Central memory CD8-positive, alpha-beta T cell (primary cell): ENCODE data around the gene KICS2.
"Not testable (repeated sequence)": the region's sequence is repeated elsewhere in the genome, so short reads cannot be mapped to it uniquely, and the experiment has no call there.

Experiments used
- ATAC-seq: fragments of 150-1000 bp; cut with Tn5 transposase; replicated peaks from 2 replicates; pipeline ENCODE4 v1.10.0; 2022; ENCODE audit warnings: mild to moderate bottlenecking, moderate FRiP score, moderate number of reproducible peaks; ENCODE audit not compliant: poor library complexity, severe bottlenecking; ENCODE audit errors: extremely low read depth
- DNase-seq, 2 donors: peaks; one replicate each; pipeline ENCODE4 v3.0.0; 2021; ENCODE audit warnings: low spot score in 2 of 2
- H3K27ac Mint-ChIP-seq: one replicate; pipeline ENCODE4 v1.8.0; 2022; ENCODE audit warnings: low read depth, mild to moderate bottlenecking, moderate library complexity, mixed read lengths
- H3K27me3 Mint-ChIP-seq: one replicate; pipeline ENCODE4 v1.8.0; 2022; ENCODE audit warnings: mixed read lengths
- H3K36me3 Mint-ChIP-seq: one replicate; pipeline ENCODE4 v1.8.0; 2022; ENCODE audit warnings: mild to moderate bottlenecking, moderate library complexity, mixed read lengths; ENCODE audit not compliant: insufficient read depth
- H3K4me1 Mint-ChIP-seq: one replicate; pipeline ENCODE4 v1.8.0; 2022; ENCODE audit warnings: mixed read lengths
- H3K4me3 Mint-ChIP-seq: one replicate; pipeline ENCODE4 v1.8.0; 2022; ENCODE audit warnings: mild to moderate bottlenecking, moderate library complexity, mixed read lengths
- H3K9me3 Mint-ChIP-seq: one replicate; pipeline ENCODE4 v1.8.0; 2022; ENCODE audit warnings: mixed read lengths

KICS2 gene

GRCh38 chr12:64237382-64237781 lies 15.3 kb upstream of the KICS2 start:
- Mint-ChIP-seq H3K36me3 (no peaks in the 10 kb centered on the region), H3K27ac (no peak overlapping the region), H3K4me1 (no peaks in the 10 kb centered on the region), H3K4me3 (no peak overlapping the region), H3K27me3 (peaks cover 27% of the 10 kb centered on the region), H3K9me3 (no peaks in the 10 kb centered on the region)
- ATAC-seq = no peak
- no peak for DNase-seq

DNA sequence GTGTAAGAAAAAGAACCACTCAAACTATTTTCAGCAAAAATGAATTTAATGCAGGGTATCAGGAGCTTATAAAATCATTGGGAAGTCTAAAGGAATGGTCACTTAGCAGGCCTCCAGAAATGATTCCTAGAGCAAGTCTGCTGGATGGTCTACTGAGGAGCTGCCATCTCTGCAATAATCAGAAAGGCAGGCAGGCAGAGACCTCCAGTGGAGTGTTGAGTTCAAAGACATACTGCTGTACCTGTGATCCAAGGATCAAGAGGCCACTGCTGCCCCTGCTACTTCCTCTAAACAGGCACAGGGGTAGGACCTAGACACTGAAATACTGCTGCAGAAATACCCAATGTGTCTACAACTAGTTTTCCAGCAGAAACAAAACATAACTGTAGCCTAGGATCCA lies 14.5 kb upstream of the KICS2 start:
- Mint-ChIP-seq H3K27ac (no peak overlapping the region), H3K9me3 (no peaks in the 10 kb centered on the region)

DNA sequence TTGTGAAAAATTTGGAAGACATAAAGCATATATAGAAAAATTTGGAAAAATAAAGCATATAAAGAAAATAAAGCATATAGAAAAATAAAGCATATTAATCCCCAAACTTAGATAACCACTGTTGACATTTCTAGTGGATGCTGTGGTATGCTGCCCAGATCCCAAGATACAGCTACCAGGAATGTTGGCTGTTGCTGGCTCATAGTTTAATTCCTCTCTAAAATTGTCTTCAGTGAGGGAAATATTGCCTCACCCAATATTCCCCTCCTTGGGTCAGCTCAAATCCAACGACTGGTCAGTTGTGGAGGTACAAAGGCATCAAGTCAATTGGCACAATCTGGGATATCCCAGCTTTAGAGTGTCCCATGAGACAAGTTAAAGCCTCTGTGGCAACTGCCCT lies 10.1 kb upstream of the KICS2 start:
- no peak for ATAC-seq
- peaks cover 58% of the 10 kb centered on the region for H3K27me3 Mint-ChIP-seq

More for the DNA sequence above, 14.5 kb upstream of the KICS2 start:
- H3K4me3 Mint-ChIP-seq = no peak overlapping the region
- H3K36me3 Mint-ChIP-seq = no peaks in the 10 kb centered on the region
- DNase-seq (no peak), ATAC-seq (no peak)
- H3K4me1 Mint-ChIP-seq = no peaks in the 10 kb centered on the region
- peaks cover 29% of the 10 kb centered on the region for H3K27me3 Mint-ChIP-seq

GRCh38 chr12:64229796-64230195 lies 7.7 kb upstream of the KICS2 start:
- no peak for DNase-seq
- ATAC-seq = no peak
- H3K27me3 Mint-ChIP-seq = peaks cover 61% of the 10 kb centered on the region
- no peaks in the 10 kb centered on the region for H3K4me1 Mint-ChIP-seq
- peaks cover 3% of the 10 kb centered on the region for H3K36me3 Mint-ChIP-seq
- no peaks in the 10 kb centered on the region for H3K9me3 Mint-ChIP-seq
- H3K4me3 Mint-ChIP-seq = no peak overlapping the region
- no peak overlapping the region for H3K27ac Mint-ChIP-seq

More for the DNA sequence above, 10.1 kb upstream of the KICS2 start:
- DNase-seq = no peak
- no peaks in the 10 kb centered on the region for H3K4me1 Mint-ChIP-seq
- no peak overlapping the region for H3K27ac Mint-ChIP-seq
- H3K36me3 Mint-ChIP-seq = no peaks in the 10 kb centered on the region
- H3K9me3 Mint-ChIP-seq = no peaks in the 10 kb centered on the region
- H3K4me3 Mint-ChIP-seq = no peak overlapping the region

- H3K27me3 Mint-ChIP-seq = peaks cover 55% of the 10 kb centered on the region
- ATAC-seq = no peak
- no peaks in the 10 kb centered on the region for H3K9me3 Mint-ChIP-seq
- peaks cover 3% of the 10 kb centered on the region for H3K36me3 Mint-ChIP-seq
- no peak for DNase-seq
- H3K4me3 Mint-ChIP-seq = no peak overlapping the region
- no peak overlapping the region for H3K27ac Mint-ChIP-seq
- H3K4me1 Mint-ChIP-seq = no peaks in the 10 kb centered on the region
Observed at GRCh38 chr12:64229240-64229639, 7.1 kb upstream of the KICS2 start.

DNA sequence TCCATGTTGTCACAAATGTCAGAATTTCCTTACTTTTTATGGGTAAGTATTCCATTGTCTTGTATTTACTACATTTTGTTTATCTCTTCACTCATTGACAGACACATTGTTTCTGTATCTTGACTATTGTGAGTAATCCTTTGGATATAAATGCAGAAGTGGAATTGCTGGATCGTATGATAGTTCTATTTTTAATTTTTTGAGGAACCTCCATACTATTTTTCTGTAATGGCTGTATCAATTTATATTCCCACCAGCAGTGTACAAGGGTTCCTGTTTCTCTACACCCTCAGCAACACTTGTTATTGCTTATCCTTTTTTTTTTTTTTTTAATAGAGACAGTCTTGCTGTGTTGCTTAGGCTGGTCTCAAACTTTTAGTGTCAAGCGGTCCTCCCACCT lies 3.5 kb upstream of the KICS2 start:
- Mint-ChIP-seq H3K4me3 (no peak overlapping the region), H3K9me3 (no peaks in the 10 kb centered on the region), H3K4me1 (peaks cover 25% of the 10 kb centered on the region), H3K27ac (no peak overlapping the region), H3K36me3 (peaks cover 20% of the 10 kb centered on the region), H3K27me3 (peaks cover 44% of the 10 kb centered on the region)
- DNase-seq (no peak), ATAC-seq (no peak)

DNA sequence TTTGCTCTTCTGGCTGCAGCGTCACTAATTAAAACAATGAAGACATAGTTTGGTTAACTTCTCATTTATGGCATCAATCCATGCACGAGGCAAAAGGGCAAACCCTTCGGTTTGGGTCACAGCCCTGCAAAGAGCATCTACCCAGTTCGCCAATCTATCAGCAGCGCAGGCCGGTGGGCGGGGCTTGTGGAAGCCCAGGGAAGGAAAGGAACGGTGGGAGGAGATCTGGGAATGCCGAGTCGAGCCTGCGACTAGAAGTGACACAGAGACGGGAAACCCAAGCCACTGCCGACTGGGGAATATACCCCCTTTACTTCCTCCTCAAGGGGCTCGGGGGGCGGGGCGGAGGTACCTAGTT lies 466 bp downstream of the KICS2 start:
- Mint-ChIP-seq H3K27ac (peak overlapping the region; percentile 95), H3K9me3 (no peaks in the 10 kb centered on the region), H3K4me3 (peak overlapping the region; percentile 88), H3K27me3 (peaks cover 17% of the 10 kb centered on the region), H3K36me3 (peaks cover 20% of the 10 kb centered on the region), H3K4me1 (peaks cover 39% of the 10 kb centered on the region)
- ATAC-seq (peak; percentile 20), DNase-seq (peak in 1 of 2 donors; percentile 21)

DNA sequence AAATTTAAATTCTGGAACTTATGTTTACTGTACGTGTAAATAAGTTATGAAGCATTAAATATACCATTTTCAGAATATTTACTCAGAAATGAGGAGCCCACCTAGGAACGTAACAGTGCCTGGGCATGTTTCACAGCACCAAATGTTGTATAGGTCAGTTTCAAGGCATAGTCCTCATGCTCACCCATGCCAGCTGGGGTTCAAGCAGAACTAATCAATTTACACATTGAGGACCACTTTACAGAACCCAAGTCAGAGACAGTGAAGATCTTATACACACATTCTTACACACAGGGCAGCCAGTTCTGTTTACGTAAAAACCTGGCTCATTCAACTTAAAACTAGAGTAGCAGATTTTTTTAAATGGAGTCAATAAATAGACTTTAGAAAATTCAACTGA lies 2.0 kb downstream of the KICS2 start:
- Mint-ChIP-seq H3K27ac (no peak overlapping the region), H3K4me3 (no peak overlapping the region)
- no peak for ATAC-seq

DNA sequence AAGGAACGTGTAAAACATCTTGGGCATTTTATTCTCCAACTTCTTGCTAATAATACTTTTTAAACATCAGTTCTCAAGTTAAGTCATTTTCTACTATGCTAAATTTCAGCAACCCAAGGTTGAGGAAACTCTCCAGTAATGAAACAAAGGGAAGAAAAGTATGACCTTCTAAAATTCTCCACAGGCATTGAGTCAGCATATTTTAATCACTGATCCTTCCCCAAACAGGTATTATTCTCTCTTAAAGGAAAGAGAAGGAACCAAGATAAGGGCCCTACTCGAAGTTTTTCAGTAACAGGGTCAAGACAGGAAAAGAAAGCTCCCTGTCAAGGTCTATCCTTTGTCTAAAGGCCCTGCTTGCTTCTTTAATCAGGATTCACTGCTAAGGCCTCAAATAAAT lies 3.0 kb downstream of the KICS2 start:
- no peaks in the 10 kb centered on the region for H3K27me3 Mint-ChIP-seq
- H3K27ac Mint-ChIP-seq = peak overlapping the region; percentile 82
- no peak overlapping the region for H3K4me3 Mint-ChIP-seq
- no peaks in the 10 kb centered on the region for H3K9me3 Mint-ChIP-seq
- H3K36me3 Mint-ChIP-seq = peaks cover 20% of the 10 kb centered on the region
- no peak for ATAC-seq
- no peak for DNase-seq
- peaks cover 39% of the 10 kb centered on the region for H3K4me1 Mint-ChIP-seq

More for the DNA sequence above, 2.0 kb downstream of the KICS2 start:
- H3K9me3 Mint-ChIP-seq = no peaks in the 10 kb centered on the region
- peaks cover under 1% of the 10 kb centered on the region for H3K27me3 Mint-ChIP-seq
- peaks cover 39% of the 10 kb centered on the region for H3K4me1 Mint-ChIP-seq
- DNase-seq = no peak
- peaks cover 20% of the 10 kb centered on the region for H3K36me3 Mint-ChIP-seq

DNA sequence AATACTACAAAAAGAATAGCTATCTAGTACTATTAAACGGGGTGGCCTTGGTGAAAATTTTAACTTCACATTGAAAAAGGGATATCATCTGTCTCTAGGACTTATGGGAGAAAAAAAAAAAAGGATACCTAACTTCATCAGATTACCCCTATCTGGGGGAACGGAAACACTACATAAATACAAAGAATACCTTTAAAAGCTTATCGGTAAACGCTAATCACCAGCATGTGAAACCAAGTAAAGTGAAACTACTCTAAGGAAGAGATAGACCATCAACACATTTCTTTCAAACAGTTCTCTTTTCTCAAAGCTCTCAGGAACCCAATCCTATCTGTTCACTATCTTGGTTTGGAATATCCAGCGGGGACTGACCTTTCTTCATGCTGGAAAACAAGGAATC lies 3.5 kb downstream of the KICS2 start:
- Mint-ChIP-seq H3K27me3 (no peaks in the 10 kb centered on the region), H3K9me3 (no peaks in the 10 kb centered on the region), H3K36me3 (peaks cover 22% of the 10 kb centered on the region), H3K4me1 (peaks cover 39% of the 10 kb centered on the region), H3K4me3 (peak overlapping the region; percentile 56), H3K27ac (peak overlapping the region; percentile 82)
- ATAC-seq = no peak
- DNase-seq = no peak

DNA sequence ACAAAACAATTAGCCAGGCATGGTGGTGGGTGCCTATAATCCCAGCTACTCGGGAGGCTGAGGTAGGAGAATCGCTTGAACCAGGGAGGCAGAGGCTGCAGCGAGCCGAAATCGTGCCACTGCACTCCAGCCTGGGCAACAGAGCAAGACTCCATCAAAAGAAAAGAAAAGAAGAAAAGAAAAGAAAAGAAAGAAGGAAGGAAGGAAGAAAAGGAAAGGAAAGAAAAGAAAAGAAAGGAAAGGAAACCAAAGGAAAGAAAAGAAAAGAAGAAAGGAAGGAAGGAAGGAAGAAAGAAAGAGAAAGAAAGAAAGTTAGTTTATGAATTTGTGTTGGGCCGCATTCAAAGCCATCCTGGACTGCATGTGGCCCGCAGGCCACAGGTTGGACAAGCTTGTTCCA lies 4.5 kb downstream of the KICS2 start:
- Mint-ChIP-seq H3K4me1 (peaks cover 33% of the 10 kb centered on the region), H3K36me3 (peaks cover 18% of the 10 kb centered on the region)
- H3K9me3 Mint-ChIP-seq, H3K4me3 Mint-ChIP-seq, ATAC-seq, H3K27ac Mint-ChIP-seq, DNase-seq, H3K27me3 Mint-ChIP-seq: not testable (repeated sequence)

DNA sequence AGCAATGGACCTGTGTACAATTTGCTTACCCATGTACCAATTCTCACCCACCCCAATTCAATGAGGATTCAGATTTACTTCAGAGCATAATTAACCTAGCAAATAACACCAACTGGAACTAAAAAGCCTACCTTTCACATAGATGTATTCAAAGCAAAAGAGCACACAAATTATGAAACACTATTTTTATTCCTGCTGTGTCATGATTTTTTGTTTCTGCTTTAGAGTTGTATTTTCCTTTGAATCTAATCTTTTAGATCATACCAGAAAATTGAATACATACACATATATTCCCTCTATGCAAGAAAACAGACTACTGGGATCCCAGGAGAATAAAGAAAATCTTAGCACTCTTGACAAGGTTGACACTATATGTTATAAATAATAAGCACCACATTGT lies 5.9 kb downstream of the KICS2 start:
- DNase-seq (no peak), ATAC-seq (no peak)
- Mint-ChIP-seq H3K27ac (no peak overlapping the region), H3K36me3 (peaks cover 10% of the 10 kb centered on the region), H3K4me1 (peaks cover 20% of the 10 kb centered on the region), H3K4me3 (no peak overlapping the region), H3K27me3 (no peaks in the 10 kb centered on the region), H3K9me3 (no peaks in the 10 kb centered on the region)

DNA sequence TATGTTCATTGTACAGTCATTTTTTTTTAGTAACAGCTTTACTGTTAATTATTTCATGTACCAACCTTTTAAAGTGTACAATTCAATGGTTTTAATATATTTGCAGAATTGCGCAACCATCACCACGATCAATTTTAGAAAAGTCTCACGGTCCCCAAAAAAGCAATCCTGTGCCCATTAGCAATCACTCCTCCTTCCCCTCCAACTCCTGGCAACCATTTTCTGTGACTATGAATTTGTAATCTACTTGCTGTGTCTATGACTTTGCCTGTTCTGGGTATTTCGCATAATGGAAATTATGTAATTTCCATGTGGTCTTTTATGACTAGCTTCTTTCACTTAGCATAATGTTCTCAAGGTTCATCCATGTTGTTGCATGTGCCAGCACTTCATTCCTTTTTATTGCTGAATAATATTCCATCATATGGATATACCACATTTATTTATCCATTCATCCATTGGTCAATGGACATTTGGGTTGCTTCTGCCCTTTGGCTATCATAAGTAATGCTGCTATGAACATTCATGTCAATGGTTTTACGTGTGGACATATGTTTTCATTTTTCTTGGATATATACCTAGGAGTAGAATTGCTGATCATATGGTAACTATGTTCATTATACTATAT lies 9.9 kb downstream of the KICS2 start:
- no peak for DNase-seq
- ATAC-seq = no peak
- no peak overlapping the region for H3K27ac Mint-ChIP-seq

More for the DNA sequence above, 9.9 kb downstream of the KICS2 start:
- H3K9me3 Mint-ChIP-seq = no peaks in the 10 kb centered on the region
- no peaks in the 10 kb centered on the region for H3K4me1 Mint-ChIP-seq
- H3K27me3 Mint-ChIP-seq = no peaks in the 10 kb centered on the region
- H3K4me3 Mint-ChIP-seq = no peak overlapping the region
- peaks cover 10% of the 10 kb centered on the region for H3K36me3 Mint-ChIP-seq
